Esophagus muscularis mucosa (tissue), 4 donors: ENCODE measurements around the gene TPO.

Experiments used
- EP300 ChIP-seq: sonication (generic); formaldehyde crosslinking; IDR thresholded peaks from one replicate; pipeline ENCODE4 v1.6.1; 2017; ENCODE audit warnings: antibody characterized with exemption
- POLR2A ChIP-seq: fragments of 450-650 bp; IDR thresholded peaks from one replicate; pipeline ENCODE4 v1.6.1; 2017; ENCODE audit warnings: antibody characterized with exemption, moderate library complexity, mild to moderate bottlenecking, low read depth
- TF ChIP-seq, protein P1 (sequence below), 3 experiments: fragments of 200-600 bp in 2 of 3; fragments of 450-650 bp in 1 of 3; sonication (generic) in 2 of 3; IDR thresholded peaks; one replicate each; pipeline ENCODE4 v1.5.1; 2017 to 2019; ENCODE audit warnings: antibody characterized with exemption in 3 of 3, mild to moderate bottlenecking in 2 of 3, moderate library complexity in 1 of 3

DNA sequence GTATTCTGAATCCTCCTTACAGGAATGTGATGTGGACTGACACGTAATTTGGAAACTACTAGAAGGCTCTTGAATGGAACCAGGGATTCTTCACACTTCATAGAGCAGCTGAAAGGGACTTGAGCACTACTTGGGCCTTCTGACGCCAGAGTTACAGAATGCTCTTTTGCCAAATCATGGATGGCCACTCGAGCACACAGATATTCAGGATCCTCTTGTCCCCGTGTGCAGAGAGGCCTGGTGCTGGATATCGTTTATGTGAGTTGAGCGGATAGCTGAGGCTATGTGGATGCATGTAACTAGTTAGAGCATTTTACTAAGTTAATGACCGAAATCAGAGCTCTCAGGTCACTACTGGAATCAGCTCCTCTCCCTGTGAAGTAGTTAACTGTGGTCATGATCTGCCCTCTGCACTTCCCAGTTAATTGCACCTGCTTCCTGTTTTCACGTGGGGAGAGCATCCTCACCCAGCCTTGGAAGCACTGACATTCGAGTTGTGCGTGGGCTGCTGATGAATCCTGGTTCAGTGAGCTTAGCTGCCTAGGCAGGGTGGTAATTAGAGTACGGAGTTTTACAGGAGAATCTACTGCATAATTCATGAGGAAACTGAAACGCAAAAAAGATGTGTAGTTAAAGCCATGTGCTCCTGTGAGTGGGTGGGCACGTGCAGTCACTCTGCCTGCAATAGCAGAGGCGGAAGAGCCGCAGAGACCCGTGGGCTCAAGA, 5.2 kb upstream of the TPO start:
- TF ChIP-seq, protein P1, sequence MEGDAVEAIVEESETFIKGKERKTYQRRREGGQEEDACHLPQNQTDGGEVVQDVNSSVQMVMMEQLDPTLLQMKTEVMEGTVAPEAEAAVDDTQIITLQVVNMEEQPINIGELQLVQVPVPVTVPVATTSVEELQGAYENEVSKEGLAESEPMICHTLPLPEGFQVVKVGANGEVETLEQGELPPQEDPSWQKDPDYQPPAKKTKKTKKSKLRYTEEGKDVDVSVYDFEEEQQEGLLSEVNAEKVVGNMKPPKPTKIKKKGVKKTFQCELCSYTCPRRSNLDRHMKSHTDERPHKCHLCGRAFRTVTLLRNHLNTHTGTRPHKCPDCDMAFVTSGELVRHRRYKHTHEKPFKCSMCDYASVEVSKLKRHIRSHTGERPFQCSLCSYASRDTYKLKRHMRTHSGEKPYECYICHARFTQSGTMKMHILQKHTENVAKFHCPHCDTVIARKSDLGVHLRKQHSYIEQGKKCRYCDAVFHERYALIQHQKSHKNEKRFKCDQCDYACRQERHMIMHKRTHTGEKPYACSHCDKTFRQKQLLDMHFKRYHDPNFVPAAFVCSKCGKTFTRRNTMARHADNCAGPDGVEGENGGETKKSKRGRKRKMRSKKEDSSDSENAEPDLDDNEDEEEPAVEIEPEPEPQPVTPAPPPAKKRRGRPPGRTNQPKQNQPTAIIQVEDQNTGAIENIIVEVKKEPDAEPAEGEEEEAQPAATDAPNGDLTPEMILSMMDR (IDR thresholded peaks at IDR 0.05): no peak
- TF ChIP-seq POLR2A (no peak), EP300 (no peak)
